ENCODE measurements around the gene SYNGAP1.

The SYNGAP1 gene

GRCh38 chr6:33410050-33410710 is 9.7 kb upstream of the SYNGAP1 start:
- Histone ChIP-seq H3K9ac (ENCODE audit: low read length) (peak overlapping the region; percentile 73), H3K36me3 (ENCODE audit: control insufficient read depth, insufficient read depth, low read length) (no peaks in the 10 kb centered on the region)

GRCh38 chr6:33410711-33411631 is 8.9 kb upstream of the SYNGAP1 start, which contains the start of gene PHF1:
TSS of gene PHF1 (plus strand) at chr6:33411014. CDS start at chr6:33412264, 1,250 bp downstream.
- H3K4me1 ChIP-seq (ENCODE audit: control insufficient read depth, insufficient read depth, low read length), result no peaks in the 10 kb centered on the region
- H3K27me3 ChIP-seq (ENCODE audit: control insufficient read depth, insufficient read depth, low read length), result no peaks in the 10 kb centered on the region
- H3K9ac ChIP-seq (ENCODE audit: low read length), result peak within 1 kb of the TSS; percentile 73
- H3K36me3 ChIP-seq (ENCODE audit: control insufficient read depth, insufficient read depth, low read length), result no peaks in the 10 kb centered on the region
- H3K9me3 ChIP-seq (ENCODE audit: control insufficient read depth, low read length), result no peaks in the 10 kb centered on the region
- H3K4me3 ChIP-seq (ENCODE audit: low read length), result peak within 1 kb of the TSS; percentile 54

More at GRCh38 chr6:33410050-33410710, 9.7 kb upstream of the SYNGAP1 start:
- H3K9me3 ChIP-seq (ENCODE audit: control insufficient read depth, low read length), result no peaks in the 10 kb centered on the region
- peak overlapping the region; percentile 54 for H3K4me3 ChIP-seq (ENCODE audit: low read length)
- no peaks in the 10 kb centered on the region for H3K4me1 ChIP-seq (ENCODE audit: control insufficient read depth, insufficient read depth, low read length)
- H3K27me3 ChIP-seq (ENCODE audit: control insufficient read depth, insufficient read depth, low read length), result no peaks in the 10 kb centered on the region

DNA sequence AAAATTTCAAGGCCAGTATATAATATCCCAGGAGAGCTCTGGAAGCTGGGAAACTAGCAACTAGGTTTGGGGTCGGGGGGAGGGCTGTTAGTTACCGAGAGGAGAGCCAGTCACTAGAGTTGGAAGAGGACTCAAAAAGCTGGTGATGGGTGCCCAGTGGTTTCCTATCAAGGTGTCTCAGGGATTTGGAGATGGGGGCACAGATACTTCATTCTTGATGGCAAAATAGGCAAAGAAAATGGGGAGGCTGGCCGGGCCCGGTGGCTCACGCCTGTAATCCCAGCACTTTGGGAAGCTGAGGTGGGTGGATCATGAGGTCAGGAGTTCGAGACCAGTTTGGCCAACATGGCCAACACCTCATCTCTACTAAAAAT is 8.2 kb upstream of the SYNGAP1 start:
- H3K4me1 ChIP-seq (ENCODE audit: control insufficient read depth, insufficient read depth, low read length), result peaks cover 4% of the 10 kb centered on the region
- H3K9ac ChIP-seq (ENCODE audit: low read length), result peak overlapping the region; percentile 73
- no peaks in the 10 kb centered on the region for H3K9me3 ChIP-seq (ENCODE audit: control insufficient read depth, low read length)
- no peak overlapping the region for H3K4me3 ChIP-seq (ENCODE audit: low read length)
- H3K27me3 ChIP-seq (ENCODE audit: control insufficient read depth, insufficient read depth, low read length), result no peaks in the 10 kb centered on the region
- H3K36me3 ChIP-seq (ENCODE audit: control insufficient read depth, insufficient read depth, low read length), result no peaks in the 10 kb centered on the region

- no peak overlapping the region for H3K4me3 ChIP-seq (ENCODE audit: low read length)
Measured at GRCh38 chr6:33412140-33413009, 7.5 kb upstream of the SYNGAP1 start.

GRCh38 chr6:33413241-33414120 is 6.4 kb upstream of the SYNGAP1 start:
- Histone ChIP-seq H3K9ac (ENCODE audit: low read length) (no peak overlapping the region), H3K4me3 (ENCODE audit: low read length) (no peak overlapping the region), H3K9me3 (ENCODE audit: control insufficient read depth, low read length) (no peaks in the 10 kb centered on the region), H3K36me3 (ENCODE audit: control insufficient read depth, insufficient read depth, low read length) (no peaks in the 10 kb centered on the region), H3K27me3 (ENCODE audit: control insufficient read depth, insufficient read depth, low read length) (no peaks in the 10 kb centered on the region), H3K4me1 (ENCODE audit: control insufficient read depth, insufficient read depth, low read length) (peaks cover 14% of the 10 kb centered on the region)

More at GRCh38 chr6:33412140-33413009, 7.5 kb upstream of the SYNGAP1 start:
- no peaks in the 10 kb centered on the region for H3K9me3 ChIP-seq (ENCODE audit: control insufficient read depth, low read length)
- no peaks in the 10 kb centered on the region for H3K36me3 ChIP-seq (ENCODE audit: control insufficient read depth, insufficient read depth, low read length)
- no peak overlapping the region for H3K9ac ChIP-seq (ENCODE audit: low read length)
- H3K4me1 ChIP-seq (ENCODE audit: control insufficient read depth, insufficient read depth, low read length), result peaks cover 12% of the 10 kb centered on the region
- no peaks in the 10 kb centered on the region for H3K27me3 ChIP-seq (ENCODE audit: control insufficient read depth, insufficient read depth, low read length)

GRCh38 chr6:33414592-33415271 is 5.1 kb upstream of the SYNGAP1 start:
- no peak overlapping the region for H3K4me3 ChIP-seq (ENCODE audit: low read length)
- peaks cover 27% of the 10 kb centered on the region for H3K4me1 ChIP-seq (ENCODE audit: control insufficient read depth, insufficient read depth, low read length)
- H3K9me3 ChIP-seq (ENCODE audit: control insufficient read depth, low read length), result no peaks in the 10 kb centered on the region
- H3K27me3 ChIP-seq (ENCODE audit: control insufficient read depth, insufficient read depth, low read length), result no peaks in the 10 kb centered on the region
- H3K36me3 ChIP-seq (ENCODE audit: control insufficient read depth, insufficient read depth, low read length), result no peaks in the 10 kb centered on the region
- H3K9ac ChIP-seq (ENCODE audit: low read length), result no peak overlapping the region

GRCh38 chr6:33415831-33416230 is 4.0 kb upstream of the SYNGAP1 start:
- no peaks in the 10 kb centered on the region for H3K36me3 ChIP-seq (ENCODE audit: control insufficient read depth, insufficient read depth, low read length)
- H3K27me3 ChIP-seq (ENCODE audit: control insufficient read depth, insufficient read depth, low read length), result no peaks in the 10 kb centered on the region
- no peak overlapping the region for H3K4me3 ChIP-seq (ENCODE audit: low read length)
- H3K9me3 ChIP-seq (ENCODE audit: control insufficient read depth, low read length), result no peaks in the 10 kb centered on the region
- peaks cover 28% of the 10 kb centered on the region for H3K4me1 ChIP-seq (ENCODE audit: control insufficient read depth, insufficient read depth, low read length)
- no peak overlapping the region for H3K9ac ChIP-seq (ENCODE audit: low read length)

GRCh38 chr6:33416386-33417127 is 3.3 kb upstream of the SYNGAP1 start:
- H3K9me3 ChIP-seq (ENCODE audit: control insufficient read depth, low read length), result no peaks in the 10 kb centered on the region
- peak overlapping the region; percentile 76 for H3K4me3 ChIP-seq (ENCODE audit: low read length)
- H3K9ac ChIP-seq (ENCODE audit: low read length), result peak overlapping the region; percentile 76
- no peaks in the 10 kb centered on the region for H3K27me3 ChIP-seq (ENCODE audit: control insufficient read depth, insufficient read depth, low read length)
- no peaks in the 10 kb centered on the region for H3K36me3 ChIP-seq (ENCODE audit: control insufficient read depth, insufficient read depth, low read length)
- peaks cover 28% of the 10 kb centered on the region for H3K4me1 ChIP-seq (ENCODE audit: control insufficient read depth, insufficient read depth, low read length)

- H3K36me3 ChIP-seq (ENCODE audit: control insufficient read depth, insufficient read depth, low read length), result no peaks in the 10 kb centered on the region
- peak overlapping the region; percentile 76 for H3K4me3 ChIP-seq (ENCODE audit: low read length)
- H3K9me3 ChIP-seq (ENCODE audit: control insufficient read depth, low read length), result no peaks in the 10 kb centered on the region
- peaks cover 28% of the 10 kb centered on the region for H3K4me1 ChIP-seq (ENCODE audit: control insufficient read depth, insufficient read depth, low read length)
- H3K27me3 ChIP-seq (ENCODE audit: control insufficient read depth, insufficient read depth, low read length), result peaks cover 4% of the 10 kb centered on the region
- H3K9ac ChIP-seq (ENCODE audit: low read length), result peak overlapping the region; percentile 76
Measured at GRCh38 chr6:33417128-33417902, 2.5 kb upstream of the SYNGAP1 start.
